Adipocyte (in vitro differentiated cells): ENCODE data around the gene ODAD4.
"Not testable (repeated sequence)": the region's sequence is repeated elsewhere in the genome, so short reads cannot be mapped to it uniquely, and the experiment has no call there.

Experiments used
- DNase-seq: peaks from one replicate; pipeline ENCODE4 v3.0.0-alpha.2; 2015; ENCODE audit warnings: low read depth
- H3K27me3 ChIP-seq: replicated peaks from 2 replicates; pipeline ENCODE4 v1.7.0; 2013; ENCODE audit warnings: mild to moderate bottlenecking, low read length, moderate library complexity; ENCODE audit not compliant: control insufficient read depth, insufficient read depth
- H3K36me3 ChIP-seq: 2 replicates; pipeline ENCODE4 v1.7.0; 2013; ENCODE audit warnings: low read length, mild to moderate bottlenecking, moderate library complexity; ENCODE audit not compliant: control insufficient read depth, insufficient read depth, severe bottlenecking
- H3K4me1 ChIP-seq: 2 replicates; pipeline ENCODE4 v1.7.0; 2013; ENCODE audit warnings: mild to moderate bottlenecking, low read length, moderate library complexity; ENCODE audit not compliant: control insufficient read depth, insufficient read depth
- H3K4me3 ChIP-seq: 2 replicates; pipeline ENCODE4 v1.7.0; 2013; ENCODE audit warnings: mild to moderate bottlenecking, low read length, moderate library complexity
- H3K9ac ChIP-seq: 2 replicates; pipeline ENCODE4 v1.7.0; 2013; ENCODE audit warnings: mild to moderate bottlenecking, low read length, moderate library complexity
- H3K9me3 ChIP-seq: 2 replicates; pipeline ENCODE4 v1.7.0; 2013; ENCODE audit warnings: mild to moderate bottlenecking, low read length, moderate library complexity; ENCODE audit not compliant: control insufficient read depth

ODAD4 gene

DNA sequence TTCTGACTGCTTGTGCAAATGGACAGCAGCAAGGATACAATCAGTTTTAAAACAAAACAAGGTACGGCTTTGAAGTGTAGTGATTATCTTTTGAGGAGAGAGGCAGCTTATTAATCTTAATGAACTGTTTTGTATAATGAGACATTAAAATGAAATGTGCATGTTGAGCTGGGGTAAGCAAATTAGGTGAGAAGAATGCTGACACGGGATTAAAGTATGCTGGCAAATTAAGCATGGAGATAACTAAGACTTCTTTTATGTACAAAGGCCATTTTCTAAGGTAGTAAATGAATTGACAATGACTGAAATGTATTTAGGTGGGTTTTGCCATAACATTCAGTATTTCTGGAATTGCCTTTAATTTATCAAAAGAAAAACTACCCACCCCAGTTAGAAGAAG, 68.1 kb downstream of the ODAD4 start:
- Histone ChIP-seq H3K4me3 (no peak overlapping the region), H3K36me3 (peaks cover 85% of the 10 kb centered on the region), H3K4me1 (peaks cover 43% of the 10 kb centered on the region), H3K9ac (no peak overlapping the region), H3K9me3 (no peaks in the 10 kb centered on the region), H3K27me3 (no peaks in the 10 kb centered on the region)
- no peak for DNase-seq

DNA sequence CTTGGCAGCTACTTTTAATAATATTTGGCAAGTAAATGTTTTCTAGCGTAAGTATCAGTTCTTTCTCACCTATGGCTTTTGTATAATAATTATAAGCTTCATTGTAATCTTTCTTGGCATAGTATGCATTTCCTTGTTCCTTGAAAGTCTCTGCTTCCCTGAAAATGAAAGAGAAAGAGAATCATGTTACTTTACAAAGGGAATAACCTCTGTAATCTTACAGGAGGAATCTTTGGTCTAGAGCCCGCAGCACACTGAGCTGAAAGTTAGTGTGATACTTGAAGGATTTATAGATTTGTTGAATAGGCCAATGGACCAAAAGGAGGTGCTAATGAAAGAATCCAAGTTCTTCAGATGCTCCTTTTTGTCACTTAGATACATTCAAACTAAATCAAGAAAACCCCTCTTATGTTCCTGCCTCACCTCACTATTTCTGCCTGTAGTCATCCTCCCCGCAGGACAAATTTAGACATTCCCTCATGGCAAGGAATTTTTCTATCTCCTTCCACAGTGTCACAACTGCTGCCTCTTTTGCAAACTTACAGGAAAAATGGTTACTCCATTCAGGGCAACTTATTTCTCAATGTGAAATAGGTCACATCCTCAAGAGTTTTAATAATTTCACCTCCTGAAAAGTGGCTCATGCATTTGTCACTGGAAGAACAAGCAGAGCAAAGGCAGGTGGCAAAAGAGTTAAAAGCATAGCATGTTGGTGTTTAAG, 70.2 kb downstream of the ODAD4 start:
- Histone ChIP-seq H3K4me3 (no peak overlapping the region), H3K9me3 (no peaks in the 10 kb centered on the region), H3K4me1 (peaks cover 61% of the 10 kb centered on the region), H3K9ac (peak overlapping the region; percentile 37), H3K27me3 (no peaks in the 10 kb centered on the region), H3K36me3 (peaks cover 68% of the 10 kb centered on the region)
- no peak for DNase-seq

DNA sequence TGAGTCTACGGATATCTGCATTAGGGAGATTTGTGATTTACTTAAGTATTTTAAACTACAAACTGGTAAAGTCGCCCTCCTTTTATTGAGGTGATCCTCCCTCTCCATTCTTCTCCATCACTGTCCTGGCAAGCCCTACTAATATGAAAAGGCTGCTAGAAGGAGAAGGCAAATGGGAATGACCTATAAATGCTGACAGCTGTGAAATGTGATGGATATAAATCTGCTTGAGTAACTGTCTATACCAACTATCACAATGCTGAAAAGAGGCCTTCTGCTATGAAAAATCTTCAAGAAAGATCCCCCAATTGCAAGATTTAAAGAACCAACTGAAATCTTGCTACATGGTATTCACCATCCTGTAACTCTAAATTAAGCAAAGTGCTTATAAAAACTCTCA, 71.3 kb downstream of the ODAD4 start:
- H3K27me3 ChIP-seq, result no peaks in the 10 kb centered on the region
- peaks cover 56% of the 10 kb centered on the region for H3K36me3 ChIP-seq
- no peaks in the 10 kb centered on the region for H3K9me3 ChIP-seq
- H3K4me3 ChIP-seq, result no peak overlapping the region
- no peak for DNase-seq
- H3K4me1 ChIP-seq, result peaks cover 55% of the 10 kb centered on the region
- H3K9ac ChIP-seq, result no peak overlapping the region

DNA sequence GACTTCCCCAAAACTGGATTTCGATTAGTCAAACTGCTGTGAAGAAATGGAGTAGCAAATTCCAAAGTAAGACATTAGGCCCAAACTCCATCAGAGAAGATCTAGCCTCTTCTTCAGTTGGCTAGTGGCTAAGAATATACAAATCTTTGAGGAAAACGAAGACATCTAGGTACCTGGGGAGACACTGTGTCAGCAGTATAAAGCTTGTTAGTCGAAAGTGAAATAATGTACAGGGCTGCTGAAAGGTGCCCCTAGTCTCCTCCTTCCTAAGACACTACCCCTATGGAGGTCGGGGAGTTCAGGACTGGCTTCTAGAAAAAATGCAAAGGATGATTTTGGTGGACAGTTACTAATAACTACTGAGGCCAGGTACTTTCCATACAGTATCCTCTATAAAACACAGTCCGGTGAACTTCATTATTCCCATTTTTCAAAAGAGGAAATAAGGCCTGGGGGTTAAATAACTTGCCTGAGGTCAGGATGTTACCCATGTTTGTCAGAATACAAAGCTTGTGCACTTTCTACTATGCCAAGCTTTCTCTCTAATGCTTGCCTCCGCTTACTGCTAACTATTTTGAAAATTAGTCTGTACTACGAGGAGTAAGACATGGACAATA, 71.9 kb downstream of the ODAD4 start:
- no peak overlapping the region for H3K4me3 ChIP-seq
- H3K4me1 ChIP-seq, result peaks cover 58% of the 10 kb centered on the region
- peaks cover 51% of the 10 kb centered on the region for H3K36me3 ChIP-seq
- H3K9ac ChIP-seq, result no peak overlapping the region
- no peaks in the 10 kb centered on the region for H3K9me3 ChIP-seq
- no peak for DNase-seq
- no peaks in the 10 kb centered on the region for H3K27me3 ChIP-seq

DNA sequence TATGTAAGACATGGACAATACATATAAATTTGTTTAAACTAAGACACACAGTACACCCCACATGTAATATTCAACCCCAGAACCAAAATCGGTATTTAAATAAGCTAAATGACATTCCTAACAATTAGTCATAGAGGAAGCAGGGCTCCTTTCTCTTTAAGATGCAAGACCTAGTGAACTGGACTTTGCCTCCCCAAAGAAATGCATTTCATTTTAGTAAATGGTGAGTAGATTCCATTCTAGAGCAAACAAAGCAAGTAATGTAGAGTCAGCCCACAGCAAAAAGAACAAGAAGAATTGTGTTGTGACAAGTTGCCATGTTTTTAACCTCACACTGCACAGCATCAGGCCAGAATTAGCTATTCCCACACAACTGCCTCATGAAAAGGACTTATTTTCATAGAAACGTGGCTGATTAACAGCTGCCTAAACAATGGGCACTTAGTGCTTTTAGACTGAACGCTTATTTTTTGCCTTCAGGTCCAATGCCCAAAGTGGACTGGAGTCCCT, 72.4 kb downstream of the ODAD4 start:
- Histone ChIP-seq H3K36me3 (peaks cover 45% of the 10 kb centered on the region), H3K27me3 (no peaks in the 10 kb centered on the region), H3K4me3 (no peak overlapping the region), H3K4me1 (peaks cover 61% of the 10 kb centered on the region), H3K9ac (peak overlapping the region; percentile 42), H3K9me3 (no peaks in the 10 kb centered on the region)
- DNase-seq, result peak; percentile 37

DNA sequence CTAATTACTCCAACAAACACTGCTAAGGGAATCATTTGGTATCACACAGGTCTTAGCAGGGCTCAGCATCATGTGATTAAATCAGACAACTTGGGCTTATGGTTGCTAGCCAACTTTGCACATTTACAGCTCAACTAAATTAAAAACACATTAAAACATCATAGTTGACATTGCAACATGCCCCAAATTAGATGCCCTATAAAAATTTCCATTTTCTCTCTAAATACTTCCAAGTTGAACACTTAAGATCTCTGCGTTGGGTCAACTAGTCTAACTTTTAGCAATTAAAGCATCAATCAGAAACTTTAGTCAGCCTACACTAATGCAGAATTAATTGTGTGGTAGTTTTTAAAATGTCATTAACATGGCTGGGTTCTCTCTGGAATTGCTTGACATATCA, 74.7 kb downstream of the ODAD4 start:
- Histone ChIP-seq H3K4me3 (no peak overlapping the region), H3K36me3 (peaks cover 27% of the 10 kb centered on the region), H3K9ac (no peak overlapping the region), H3K27me3 (no peaks in the 10 kb centered on the region), H3K4me1 (peaks cover 72% of the 10 kb centered on the region), H3K9me3 (no peaks in the 10 kb centered on the region)
- DNase-seq, result peak; percentile 47

DNA sequence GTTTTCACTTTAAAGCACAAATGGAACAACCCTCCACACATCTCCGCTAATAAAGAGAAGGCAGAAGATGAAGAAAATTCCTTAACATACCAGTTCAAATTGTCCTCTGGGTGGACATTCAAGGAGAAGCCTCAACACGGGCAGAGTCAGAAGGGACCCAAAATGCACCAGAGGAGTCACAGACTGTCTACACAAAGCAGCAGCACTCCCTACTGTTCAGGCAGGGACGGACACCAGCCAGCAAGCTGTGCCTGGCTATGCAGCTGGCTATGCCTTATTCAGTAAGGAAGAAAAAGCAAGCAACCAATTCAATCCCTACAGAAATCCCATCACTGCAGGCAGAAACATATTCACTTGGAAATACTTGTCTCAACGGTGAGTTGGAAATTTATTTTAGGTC, 78.8 kb downstream of the ODAD4 start:
- no peak for DNase-seq
- Histone ChIP-seq H3K4me1 (peaks cover 69% of the 10 kb centered on the region), H3K36me3 (no peaks in the 10 kb centered on the region), H3K27me3 (no peaks in the 10 kb centered on the region), H3K4me3 (no peak overlapping the region), H3K9ac (peak overlapping the region; percentile 39), H3K9me3 (no peaks in the 10 kb centered on the region)

DNA sequence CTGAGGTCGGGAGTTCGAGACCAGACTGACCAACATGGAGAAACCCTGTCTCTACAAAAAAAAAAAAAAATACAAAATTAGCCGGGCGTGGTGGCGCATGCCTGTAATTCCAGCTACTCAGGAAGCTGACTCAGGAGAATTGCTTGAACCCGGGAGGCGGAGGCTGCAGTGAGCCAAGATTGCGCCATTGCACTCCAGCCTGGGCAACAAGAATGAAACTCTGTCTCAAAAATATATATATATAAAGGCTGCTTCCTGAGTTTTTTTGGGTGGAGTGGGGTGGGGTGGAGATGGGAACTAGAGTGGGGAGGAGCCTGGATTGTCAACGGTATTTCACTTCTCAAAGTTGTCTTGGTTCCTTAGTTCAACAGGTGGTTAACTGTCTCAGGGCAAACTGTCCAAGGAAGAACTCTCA, 79.9 kb downstream of the ODAD4 start:
- not testable (repeated sequence) for H3K9ac ChIP-seq, H3K27me3 ChIP-seq, H3K9me3 ChIP-seq, DNase-seq, H3K36me3 ChIP-seq
- peaks cover 63% of the 10 kb centered on the region for H3K4me1 ChIP-seq
- peak overlapping the region; percentile 56 for H3K4me3 ChIP-seq

DNA sequence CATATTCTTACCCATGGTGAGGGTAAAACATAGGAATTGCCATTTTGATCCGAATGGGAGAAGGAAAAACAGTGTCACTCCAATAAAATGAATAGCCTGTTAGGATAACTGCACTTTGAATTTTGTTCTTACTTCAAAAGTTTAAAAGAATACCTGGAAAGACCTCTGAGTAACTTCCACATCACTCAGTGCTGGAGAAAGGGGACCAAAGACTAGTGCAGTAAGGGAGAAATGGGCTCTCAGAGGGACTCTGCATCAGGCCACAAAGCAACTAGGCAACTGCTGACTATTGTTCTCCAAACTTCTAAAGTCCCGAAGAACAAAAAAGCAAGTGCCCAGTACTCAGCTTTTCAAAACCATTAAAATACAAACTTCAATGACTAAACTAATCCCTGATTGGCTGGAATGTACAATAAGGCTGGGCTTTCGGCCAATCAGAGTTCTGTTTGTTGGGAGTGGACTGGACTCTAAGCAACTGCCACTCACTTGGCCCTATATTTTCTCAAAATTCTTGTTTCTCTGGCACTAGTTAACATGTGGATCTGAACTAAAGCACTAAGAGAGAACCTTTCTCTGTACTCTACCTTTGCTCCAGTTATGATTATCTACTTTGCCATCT, 80.6 kb downstream of the ODAD4 start:
- peak; percentile 36 for DNase-seq
- H3K9me3 ChIP-seq, result no peaks in the 10 kb centered on the region
- H3K27me3 ChIP-seq, result no peaks in the 10 kb centered on the region
- H3K9ac ChIP-seq, result no peak overlapping the region
- H3K36me3 ChIP-seq, result no peaks in the 10 kb centered on the region
- peaks cover 65% of the 10 kb centered on the region for H3K4me1 ChIP-seq
- H3K4me3 ChIP-seq, result no peak overlapping the region

DNA sequence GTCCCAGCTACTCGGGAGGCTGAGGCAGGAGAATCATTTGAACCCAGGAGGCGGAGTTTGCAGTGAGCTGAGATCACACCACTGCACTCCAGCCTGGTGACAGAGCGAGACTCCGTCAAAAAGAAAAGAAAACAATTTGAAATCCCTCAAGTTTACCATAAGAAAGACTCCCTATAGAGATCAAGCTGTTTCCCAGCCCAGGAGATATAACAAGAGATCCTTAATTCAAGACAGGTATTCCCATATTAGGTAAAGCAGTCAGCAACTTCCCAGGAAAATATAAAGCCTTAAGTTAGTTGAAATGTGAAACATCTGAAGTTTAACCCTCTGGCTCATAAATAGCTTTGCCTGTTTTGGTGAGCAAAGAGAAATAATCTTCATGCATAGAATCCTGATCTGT, 81.9 kb downstream of the ODAD4 start:
- not testable (repeated sequence) for H3K36me3 ChIP-seq, H3K27me3 ChIP-seq, H3K9ac ChIP-seq, H3K4me3 ChIP-seq, DNase-seq, H3K9me3 ChIP-seq
- peaks cover 60% of the 10 kb centered on the region for H3K4me1 ChIP-seq

DNA sequence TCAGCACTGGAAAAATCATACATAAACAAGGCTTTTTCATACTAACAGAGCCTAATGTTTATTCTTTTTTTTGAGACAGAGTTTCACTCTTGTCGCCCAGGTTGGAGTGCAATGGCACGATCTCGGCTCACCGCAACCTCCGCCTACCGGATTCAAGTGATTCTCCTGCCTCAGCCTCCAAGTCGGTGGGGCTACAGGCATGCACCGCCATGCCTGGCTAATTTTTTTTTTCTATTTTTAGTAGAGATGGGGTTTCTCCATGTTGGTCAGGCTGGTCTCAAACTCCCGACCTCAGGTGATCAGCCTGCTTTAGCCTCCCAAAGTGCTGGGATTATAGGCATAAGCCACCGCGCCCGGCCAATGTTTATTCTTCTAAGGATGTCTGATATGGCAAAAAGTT, 83.3 kb downstream of the ODAD4 start:
- H3K36me3 ChIP-seq, H3K27me3 ChIP-seq, DNase-seq, H3K4me3 ChIP-seq, H3K9me3 ChIP-seq: not testable (repeated sequence)
- Histone ChIP-seq H3K4me1 (peaks cover 58% of the 10 kb centered on the region), H3K9ac (peak overlapping the region; percentile 41)
